HG03460 (cell line): ENCODE results near the gene GGT5.
"Not testable (repeated sequence)": the region's sequence is repeated elsewhere in the genome, so short reads cannot be mapped to it uniquely, and the experiment has no call there.

Experiments used
- ATAC-seq: cut with Tn5 transposase; IDR thresholded peaks from one replicate; pipeline ENCODE4 v1.9.1; 2021; ENCODE audit not compliant: unreplicated experiment

The GGT5 gene

GRCh38 chr22:24206460-24207263, 38.2 kb downstream of the GGT5 start:
- ATAC-seq, result not testable (repeated sequence)

DNA sequence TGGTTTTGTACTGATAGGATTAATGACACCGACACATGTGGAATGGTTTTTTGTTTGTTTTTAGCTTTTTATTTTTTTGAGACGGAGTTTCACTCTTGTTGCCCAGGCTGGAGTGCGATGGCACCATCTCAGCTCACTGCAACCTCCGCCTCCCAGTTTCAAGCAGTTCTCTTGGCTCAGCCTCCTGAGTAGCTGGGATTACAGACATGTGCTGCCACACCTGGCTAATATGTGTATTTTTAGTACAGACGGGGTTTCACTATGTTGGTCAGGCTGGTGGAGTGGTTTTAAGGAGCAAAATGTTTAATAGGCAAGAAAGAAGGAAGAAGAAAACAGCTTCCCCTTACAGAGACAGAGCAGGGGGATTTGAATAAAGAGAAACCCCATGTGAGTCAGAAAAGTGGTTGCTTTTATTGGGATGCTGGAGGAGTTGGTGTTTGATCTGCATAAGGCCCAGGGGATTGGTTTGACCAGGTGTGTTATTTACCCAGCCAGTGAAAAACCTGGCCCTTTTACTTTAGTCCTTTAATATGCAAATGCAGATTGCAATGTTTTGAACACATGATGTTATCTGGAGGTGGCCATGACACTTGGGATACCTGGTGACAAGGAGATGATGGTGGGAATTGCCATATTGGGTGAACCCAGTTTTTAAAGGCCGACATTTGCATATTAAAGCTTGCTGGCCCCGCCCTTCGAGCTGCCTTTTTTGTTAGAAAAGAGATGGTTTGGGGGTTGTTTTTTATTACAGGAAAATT, 39.3 kb downstream of the GGT5 start:
- ATAC-seq, result no peak

DNA sequence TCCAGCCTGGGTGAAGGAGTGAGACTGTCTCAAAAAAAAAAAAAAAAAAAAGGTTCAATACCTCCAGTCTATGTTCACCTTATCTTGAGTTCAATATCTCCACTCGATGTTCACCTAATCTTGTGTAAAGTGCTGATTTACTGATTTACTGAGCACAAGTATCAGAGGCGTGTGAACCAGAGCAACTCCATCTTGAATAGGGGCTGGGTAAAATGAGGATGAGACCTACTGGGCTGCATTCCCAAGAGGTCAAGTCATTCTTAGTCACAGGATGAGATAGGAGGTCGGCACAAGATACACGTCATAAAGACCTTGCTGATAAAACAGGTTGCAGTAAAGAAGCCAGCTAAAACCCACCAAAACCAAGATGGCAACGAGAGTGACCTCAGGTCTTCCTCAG, 41.0 kb downstream of the GGT5 start:
- ATAC-seq, result not testable (repeated sequence)

GRCh38 chr22:24201681-24202614, 42.9 kb downstream of the GGT5 start:
- no peak for ATAC-seq

DNA sequence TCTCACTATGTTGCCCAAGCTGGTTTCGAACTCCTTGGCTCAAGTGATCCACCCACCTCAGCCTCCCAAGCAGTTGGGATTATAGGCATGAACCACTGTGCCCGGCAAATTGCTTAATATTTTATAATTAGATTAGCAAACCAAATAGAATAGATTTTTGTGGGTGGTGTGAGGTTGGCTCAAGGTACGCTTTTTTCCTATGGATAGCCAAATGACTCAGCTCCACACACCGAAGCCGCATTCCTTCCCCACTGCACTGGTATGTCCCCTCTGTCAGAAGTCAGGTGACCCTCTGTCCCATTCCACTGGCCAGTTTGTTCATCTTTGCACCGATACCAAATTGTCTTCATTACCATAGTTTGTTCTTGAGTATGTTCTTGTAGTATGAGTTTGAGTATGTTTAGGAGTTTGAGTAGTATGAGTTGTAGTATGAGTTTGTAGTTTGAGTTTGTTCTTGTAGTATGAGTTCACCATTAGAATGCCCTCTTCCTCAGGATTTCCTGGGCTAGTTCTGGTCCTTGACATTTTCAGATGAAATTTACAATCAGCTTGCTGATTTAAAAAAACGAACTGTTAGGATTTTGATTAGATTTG, 44.2 kb downstream of the GGT5 start:
- ATAC-seq, result no peak

- ATAC-seq, result no peak
Measured at GRCh38 chr22:24198682-24199052, 46.2 kb downstream of the GGT5 start.

DNA sequence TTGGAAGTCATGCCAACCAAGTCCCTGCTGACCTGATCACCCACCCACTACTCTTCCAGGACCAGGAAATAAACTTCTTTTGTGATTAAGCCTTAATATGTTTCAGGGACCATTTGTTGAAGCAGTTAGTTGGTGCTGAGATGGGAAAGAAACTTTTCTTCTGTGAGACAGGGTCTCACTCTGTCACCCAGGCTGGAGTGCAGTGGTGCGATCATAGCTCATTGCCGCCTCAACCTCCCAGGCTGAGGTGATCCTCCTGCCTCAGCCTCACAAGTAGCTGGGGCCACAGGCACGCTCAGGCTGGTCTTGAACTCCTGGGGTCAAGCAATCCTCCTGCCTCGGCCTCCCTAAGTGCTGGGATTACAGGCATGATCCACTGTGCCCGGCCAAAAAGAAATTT, 53.0 kb downstream of the GGT5 start:
- ATAC-seq, result no peak

GRCh38 chr22:24191381-24191841, 53.5 kb downstream of the GGT5 start:
- ATAC-seq, result no peak

GRCh38 chr22:24190596-24191208, 54.2 kb downstream of the GGT5 start:
- no peak for ATAC-seq

- ATAC-seq, result no peak
Measured at GRCh38 chr22:24190159-24190540, 54.7 kb downstream of the GGT5 start.

GRCh38 chr22:24189249-24190158, 55.4 kb downstream of the GGT5 start:
- ATAC-seq, result no peak

DNA sequence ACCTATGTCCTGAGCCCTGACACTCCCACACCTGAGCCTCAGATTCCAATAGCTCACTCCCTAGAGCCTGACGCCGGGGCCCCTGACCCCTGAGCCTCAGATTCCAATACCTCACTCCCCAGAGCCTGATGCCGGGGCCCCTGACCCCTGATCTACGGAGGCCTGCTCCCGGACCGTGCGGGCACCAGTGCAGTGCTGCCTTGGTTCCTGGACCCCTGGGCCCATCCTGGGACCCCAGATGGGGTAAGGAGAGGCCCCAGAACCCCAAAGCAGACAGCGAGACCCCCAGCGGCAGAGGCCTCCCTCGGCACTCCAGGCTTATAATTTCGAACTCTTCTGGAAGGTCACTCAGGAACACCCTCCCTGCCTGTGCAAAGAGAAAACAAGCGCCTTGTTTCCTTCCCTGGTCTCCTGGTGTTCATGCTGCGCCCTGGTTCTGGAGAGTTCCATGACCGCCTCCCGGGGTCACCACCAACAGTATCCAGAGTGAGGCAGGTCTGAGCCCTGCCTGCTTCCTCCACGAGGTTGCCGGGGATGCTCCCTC, 56.1 kb downstream of the GGT5 start:
- ATAC-seq, result no peak

GRCh38 chr22:24187731-24188644, 56.9 kb downstream of the GGT5 start:
- ATAC-seq, result no peak

DNA sequence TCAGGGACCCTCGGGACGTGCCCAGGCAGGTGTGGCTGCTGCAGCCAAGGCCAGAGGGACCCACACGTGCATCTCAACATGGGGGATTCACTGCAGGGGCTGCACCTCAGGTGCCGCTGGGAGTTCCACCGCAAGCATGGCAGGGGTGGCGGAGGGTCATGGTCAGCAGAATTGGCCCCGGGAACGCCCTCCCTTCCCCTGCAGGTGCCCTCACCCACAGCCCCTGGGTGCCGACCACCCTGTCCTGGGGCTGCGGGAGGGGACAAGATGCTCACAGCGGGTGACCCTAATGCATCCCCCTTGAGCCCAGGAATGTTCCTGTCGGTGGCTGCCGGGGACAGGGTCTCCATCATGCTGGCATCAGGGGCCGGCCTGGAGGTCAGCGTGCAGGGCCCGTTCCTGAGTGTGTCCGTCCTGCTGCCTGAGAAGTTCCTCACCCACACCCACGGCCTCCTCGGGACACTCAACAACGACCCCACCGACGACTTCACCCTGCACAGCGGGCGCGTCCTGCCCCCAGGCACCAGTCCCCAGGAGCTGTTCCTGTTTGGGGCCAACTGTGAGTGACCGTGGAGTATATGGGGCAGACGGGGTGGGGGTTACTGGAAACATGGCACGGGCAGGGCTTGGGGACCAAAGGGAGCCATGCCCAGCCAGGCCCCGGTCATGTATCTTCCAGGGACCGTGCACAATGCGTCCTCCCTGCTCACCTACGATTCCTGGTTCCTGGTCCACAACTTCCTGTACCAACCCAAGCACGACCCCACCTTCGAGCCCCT, 57.8 kb downstream of the GGT5 start:
- ATAC-seq, result no peak

DNA sequence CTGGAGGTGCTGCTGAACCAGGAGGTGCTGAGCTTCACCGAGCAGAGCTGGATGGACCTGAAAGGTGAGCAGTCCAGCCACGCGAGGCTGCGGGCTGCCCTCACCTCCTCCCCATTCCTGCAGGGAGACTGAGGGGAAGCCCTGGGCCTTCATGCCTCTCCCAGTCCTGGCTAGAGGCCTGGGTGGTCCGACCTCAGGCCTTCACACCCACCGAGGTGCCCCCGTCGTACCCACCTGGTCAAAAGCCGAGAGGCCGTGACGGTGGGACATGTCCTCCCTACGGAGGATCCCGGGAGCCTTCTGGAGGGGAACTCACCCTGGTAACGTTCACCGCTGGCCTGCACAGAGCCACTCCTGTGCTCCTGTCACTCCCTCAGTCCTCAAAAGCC, 58.5 kb downstream of the GGT5 start:
- no peak for ATAC-seq

GRCh38 chr22:24185501-24186351, 59.2 kb downstream of the GGT5 start:
- ATAC-seq, result no peak
